Panc1 (cell line): ENCODE results near the gene CNTN4.

Experiments
- CTCF ChIP-seq: fragments of 450-650 bp; IDR thresholded peaks from 2 replicates; pipeline ENCODE4 v1.5.1; 2017; ENCODE audit warnings: mild to moderate bottlenecking
- POLR2AphosphoS5 ChIP-seq: IDR thresholded peaks from 2 replicates; pipeline ENCODE4 v1.6.1; 2012; ENCODE audit warnings: mild to moderate bottlenecking, low read depth, low read length, moderate library complexity
- TCF7L2 ChIP-seq: IDR thresholded peaks from 2 replicates; pipeline ENCODE4 v1.6.1; 2011; ENCODE audit warnings: mild to moderate bottlenecking, low read depth, low read length, inconsistent platforms
- TF ChIP-seq, protein P1 (sequence below), 2 experiments: IDR thresholded peaks; 2 replicates each; pipeline ENCODE4 v1.6.1; 2011 to 2012; ENCODE audit warnings: low read depth in 2 of 2, control low read depth in 1 of 2, low read length in 1 of 2, mild to moderate bottlenecking in 1 of 2, moderate library complexity in 1 of 2; ENCODE audit not compliant: insufficient read depth in 1 of 2

GRCh38 chr3:2441558-2441957 is 342.9 kb downstream of the CNTN4 start:
- TF ChIP-seq CTCF (no peak), TCF7L2 (no peak), POLR2AphosphoS5 (no peak)
- TF ChIP-seq, protein P1, sequence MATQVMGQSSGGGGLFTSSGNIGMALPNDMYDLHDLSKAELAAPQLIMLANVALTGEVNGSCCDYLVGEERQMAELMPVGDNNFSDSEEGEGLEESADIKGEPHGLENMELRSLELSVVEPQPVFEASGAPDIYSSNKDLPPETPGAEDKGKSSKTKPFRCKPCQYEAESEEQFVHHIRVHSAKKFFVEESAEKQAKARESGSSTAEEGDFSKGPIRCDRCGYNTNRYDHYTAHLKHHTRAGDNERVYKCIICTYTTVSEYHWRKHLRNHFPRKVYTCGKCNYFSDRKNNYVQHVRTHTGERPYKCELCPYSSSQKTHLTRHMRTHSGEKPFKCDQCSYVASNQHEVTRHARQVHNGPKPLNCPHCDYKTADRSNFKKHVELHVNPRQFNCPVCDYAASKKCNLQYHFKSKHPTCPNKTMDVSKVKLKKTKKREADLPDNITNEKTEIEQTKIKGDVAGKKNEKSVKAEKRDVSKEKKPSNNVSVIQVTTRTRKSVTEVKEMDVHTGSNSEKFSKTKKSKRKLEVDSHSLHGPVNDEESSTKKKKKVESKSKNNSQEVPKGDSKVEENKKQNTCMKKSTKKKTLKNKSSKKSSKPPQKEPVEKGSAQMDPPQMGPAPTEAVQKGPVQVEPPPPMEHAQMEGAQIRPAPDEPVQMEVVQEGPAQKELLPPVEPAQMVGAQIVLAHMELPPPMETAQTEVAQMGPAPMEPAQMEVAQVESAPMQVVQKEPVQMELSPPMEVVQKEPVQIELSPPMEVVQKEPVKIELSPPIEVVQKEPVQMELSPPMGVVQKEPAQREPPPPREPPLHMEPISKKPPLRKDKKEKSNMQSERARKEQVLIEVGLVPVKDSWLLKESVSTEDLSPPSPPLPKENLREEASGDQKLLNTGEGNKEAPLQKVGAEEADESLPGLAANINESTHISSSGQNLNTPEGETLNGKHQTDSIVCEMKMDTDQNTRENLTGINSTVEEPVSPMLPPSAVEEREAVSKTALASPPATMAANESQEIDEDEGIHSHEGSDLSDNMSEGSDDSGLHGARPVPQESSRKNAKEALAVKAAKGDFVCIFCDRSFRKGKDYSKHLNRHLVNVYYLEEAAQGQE (IDR thresholded peaks at IDR 0.05; ENCODE audit: insufficient read depth in 1 of 2, low read depth in 2 of 2, low read length in 1 of 2), result no peak
